ENCODE results near the gene CHST2.

DNA sequence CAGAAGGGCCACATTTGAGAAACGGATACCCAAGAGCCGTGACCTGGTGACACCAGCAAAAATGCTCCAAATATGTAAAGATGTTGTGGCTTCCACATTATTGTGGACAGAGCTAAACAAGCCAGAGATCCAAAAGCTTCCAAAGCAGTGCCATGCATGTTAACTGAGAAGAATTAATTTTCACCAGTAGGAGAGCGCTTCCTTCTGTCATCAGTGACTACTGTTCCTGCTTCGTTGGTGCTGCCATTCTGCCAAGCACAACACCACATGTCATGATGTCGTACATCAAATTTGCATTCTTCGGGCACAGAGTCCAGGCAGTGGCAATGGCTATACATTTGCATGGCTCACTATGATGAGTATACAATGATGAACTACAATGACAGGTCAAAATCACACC is 19.1 kb upstream of the CHST2 start:
- TF ChIP-seq, protein P1, sequence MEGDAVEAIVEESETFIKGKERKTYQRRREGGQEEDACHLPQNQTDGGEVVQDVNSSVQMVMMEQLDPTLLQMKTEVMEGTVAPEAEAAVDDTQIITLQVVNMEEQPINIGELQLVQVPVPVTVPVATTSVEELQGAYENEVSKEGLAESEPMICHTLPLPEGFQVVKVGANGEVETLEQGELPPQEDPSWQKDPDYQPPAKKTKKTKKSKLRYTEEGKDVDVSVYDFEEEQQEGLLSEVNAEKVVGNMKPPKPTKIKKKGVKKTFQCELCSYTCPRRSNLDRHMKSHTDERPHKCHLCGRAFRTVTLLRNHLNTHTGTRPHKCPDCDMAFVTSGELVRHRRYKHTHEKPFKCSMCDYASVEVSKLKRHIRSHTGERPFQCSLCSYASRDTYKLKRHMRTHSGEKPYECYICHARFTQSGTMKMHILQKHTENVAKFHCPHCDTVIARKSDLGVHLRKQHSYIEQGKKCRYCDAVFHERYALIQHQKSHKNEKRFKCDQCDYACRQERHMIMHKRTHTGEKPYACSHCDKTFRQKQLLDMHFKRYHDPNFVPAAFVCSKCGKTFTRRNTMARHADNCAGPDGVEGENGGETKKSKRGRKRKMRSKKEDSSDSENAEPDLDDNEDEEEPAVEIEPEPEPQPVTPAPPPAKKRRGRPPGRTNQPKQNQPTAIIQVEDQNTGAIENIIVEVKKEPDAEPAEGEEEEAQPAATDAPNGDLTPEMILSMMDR (conservative IDR thresholded peaks at IDR 0.05) = no peak
- TF ChIP-seq ZFX (IDR thresholded peaks at IDR 0.05) = no peak

Data from C4-2B (cell line).